Heart left ventricle (tissue), 13 donors: ENCODE results near the gene NDUFA8.

ENCODE experiments used
- CTCF ChIP-seq, 12 donors: fragments of 200-600 bp; sonication (generic) in 4 of 12; IDR thresholded peaks; one replicate each; pipeline versions ENCODE4 v1.5.0 to v1.8.0; 2018 to 2022; ENCODE audit warnings: antibody characterized with exemption in 12 of 12, mild to moderate bottlenecking in 5 of 12
- POLR2A ChIP-seq, 2 donors: fragments of 450-650 bp; IDR thresholded peaks; one replicate each; pipeline ENCODE4 v1.6.1; 2017; ENCODE audit warnings: antibody characterized with exemption in 2 of 2, mild to moderate bottlenecking in 2 of 2, moderate library complexity in 2 of 2
- donor health status: ischemic (EF 13 %, LVEDD 7.1; RV severe dilation, severe dysfunction).
- donor health status: DM: no; HTN: yes; CAD: no.
- donor health status: DM: no; HTN: no; CAD: no.
- donor health status: ischemic (EF 25% LVEDD 6.9; RV normal size, moderate dysfunction).
- donor health status: ischemic (EF 25% LVEDD 5.7; RV mildly dilated, moderate dysfunction).
- donor health status: ischemic (EF 35%, LVEDD 5.7; RV mildly dilated, moderate dysfunction).
- donor health status: nonischemic (EF 11% LVEDD 7.7; RV severe dilation, severe dysfunction).
- donor health status: DM: yes; HTN: yes; CAD: no.
- donor health status: PGD.
- donor health status: ischemic (EF 29% LVEDD 5.4; RV normal size, mild dysfunction).
- donor health status: nonischemic (EF 23%, LVEDD 6.1; RV moderate dilation, normal function).

GRCh38 chr9:122122468-122122867 is 37.1 kb downstream of the NDUFA8 start:
- TF ChIP-seq CTCF (IDR thresholded peaks at IDR 0.05) (no peak), POLR2A (IDR thresholded peaks at IDR 0.05) (no peak)
